Superior temporal gyrus (tissue), 1 donor: ENCODE measurements around the gene LGALS7B.
"Not testable (repeated sequence)": the region's sequence is repeated elsewhere in the genome, so short reads cannot be mapped to it uniquely, and the experiment has no call there.

ENCODE experiments used
- DNase-seq: peaks from one replicate; pipeline ENCODE4 v3.0.0-alpha.2; 2016; ENCODE audit errors: extremely low spot score

The LGALS7B gene

GRCh38 chr19:38770228-38770948, 18.6 kb upstream of the LGALS7B start:
- not testable (repeated sequence) for DNase-seq

- not testable (repeated sequence) for DNase-seq
These were observed 18.1 kb upstream of the LGALS7B start for GRCh38 chr19:38770949-38771275.

GRCh38 chr19:38771569-38771968, 17.4 kb upstream of the LGALS7B start:
- not testable (repeated sequence) for DNase-seq

- no peak for DNase-seq
These were observed 15.4 kb upstream of the LGALS7B start, which contains the start of gene LGALS7 for GRCh38 chr19:38773469-38774177. LGALS7 (minus strand) TSS chr19:38773517; CDS start chr19:38773492, 25 bp downstream.

- DNase-seq: no peak
These were observed 14.6 kb upstream of the LGALS7B start for GRCh38 chr19:38774181-38774950.

- no peak for DNase-seq
These were observed 10.3 kb upstream of the LGALS7B start for GRCh38 chr19:38778733-38779132.

- DNase-seq: no peak
These were observed 8.6 kb upstream of the LGALS7B start for GRCh38 chr19:38780443-38780842.

GRCh38 chr19:38781058-38781457, 7.9 kb upstream of the LGALS7B start:
- no peak for DNase-seq

GRCh38 chr19:38782212-38782611, 6.8 kb upstream of the LGALS7B start:
- not testable (repeated sequence) for DNase-seq

GRCh38 chr19:38784224-38784623, 4.8 kb upstream of the LGALS7B start:
- no peak for DNase-seq

GRCh38 chr19:38785187-38785699, 3.8 kb upstream of the LGALS7B start:
- DNase-seq: no peak

- DNase-seq: not testable (repeated sequence)
These were observed 2.9 kb upstream of the LGALS7B start for GRCh38 chr19:38786061-38786460.

GRCh38 chr19:38786572-38787265, 2.3 kb upstream of the LGALS7B start:
- no peak for DNase-seq

- DNase-seq: not testable (repeated sequence)
These were observed 1.8 kb downstream of the LGALS7B start for GRCh38 chr19:38790507-38791403.

GRCh38 chr19:38791451-38792064, 2.6 kb downstream of the LGALS7B start:
- not testable (repeated sequence) for DNase-seq

GRCh38 chr19:38792250-38793111, 3.5 kb downstream of the LGALS7B start:
- no peak for DNase-seq

GRCh38 chr19:38793177-38793576, 4.2 kb downstream of the LGALS7B start:
- DNase-seq: peak; percentile 32

GRCh38 chr19:38793671-38794070, 4.7 kb downstream of the LGALS7B start:
- no peak for DNase-seq

- no peak for DNase-seq
These were observed 6.5 kb downstream of the LGALS7B start for GRCh38 chr19:38795549-38795948.
